GM10248 (cell line): ENCODE measurements around the gene DAAM1.

Source experiments
- CTCF ChIA-PET: fragments of 300-600 bp; sonication (Branson Sonifier 250); formaldehyde crosslinking; extraction: SDS; loops from one replicate; lab custom pipeline; 2021; ENCODE audit warnings: antibody characterized with exemption; lab: Yijun Ruan, JAX
- POLR2A ChIA-PET: fragments of 350-650 bp; sonication (Branson Sonifier 250); formaldehyde crosslinking; extraction: SDS; loops from one replicate; lab custom pipeline; 2020; ENCODE audit warnings: antibody characterized with exemption; lab: Yijun Ruan, JAX
- DNase-seq: peaks from one replicate; pipeline ENCODE4 v3.0.0; 2012; ENCODE audit errors: extremely low spot score
- CTCF ChIP-seq: IDR thresholded peaks from 2 replicates; pipeline ENCODE4 v1.5.1; 2012; ENCODE audit warnings: mild to moderate bottlenecking, low read depth; ENCODE audit errors: extremely low read depth, missing control alignments, control extremely low read depth

DAAM1 gene

GRCh38 chr14:59229653-59230406 lies 41.4 kb downstream of the DAAM1 start:
- TF ChIP-seq CTCF = no peak
- POLR2A ChIA-PET = no interaction called here
- DNase-seq = no peak
- CTCF ChIA-PET = no interaction called here

- TF ChIP-seq CTCF = no peak
- ChIA-PET CTCF (no interaction called here), POLR2A (no interaction called here)
- no peak for DNase-seq
These were observed 47.7 kb downstream of the DAAM1 start for GRCh38 chr14:59236195-59236594.

DNA sequence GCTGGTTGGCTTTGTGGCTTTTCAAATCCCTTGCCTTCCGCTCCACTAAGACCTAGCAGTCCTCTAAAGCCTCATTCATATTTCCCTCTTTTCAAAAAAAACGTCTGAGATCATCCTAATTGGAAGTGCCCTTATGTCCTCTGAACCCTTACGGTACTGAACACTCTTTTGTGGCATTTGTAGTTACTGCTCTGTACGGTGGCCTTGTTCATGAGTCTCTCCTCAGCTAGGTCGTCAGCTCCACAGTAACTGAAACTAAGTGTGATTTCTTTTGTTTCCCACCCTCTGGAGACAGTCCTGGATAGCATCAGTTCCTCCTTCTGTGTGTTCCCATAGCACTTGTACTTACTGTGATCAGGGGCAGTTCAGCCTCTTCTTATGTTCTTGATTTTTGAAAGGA lies 49.7 kb downstream of the DAAM1 start:
- DNase-seq = no peak
- POLR2A ChIA-PET = no interaction called here
- TF ChIP-seq CTCF = no peak
- CTCF ChIA-PET = no interaction called here

DNA sequence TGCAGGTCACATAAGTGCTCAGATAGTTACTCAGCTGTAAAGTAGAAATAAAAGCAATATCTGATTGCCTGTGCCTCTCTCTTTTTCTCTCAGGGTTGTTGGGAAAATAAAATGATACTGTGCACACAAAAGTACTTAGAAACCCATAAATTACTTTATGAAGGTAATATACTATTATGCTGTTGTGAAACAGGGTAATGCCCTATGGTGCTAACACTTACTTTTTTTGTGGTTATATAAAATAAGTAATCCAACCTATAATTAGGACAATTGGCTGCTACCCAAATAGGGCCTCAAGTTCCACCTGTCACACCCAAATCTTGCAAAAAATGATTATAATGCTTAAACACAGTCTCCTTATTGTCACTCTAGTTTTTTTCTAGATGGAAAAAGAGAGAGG lies 50.6 kb downstream of the DAAM1 start:
- TF ChIP-seq CTCF = no peak
- ChIA-PET CTCF (interaction anchor here (1.3 to 1.9 kb wide), 2 partner anchors 7 to 9 kb away, joined by 3 to 5 read pairs; no protein-coding TSS in a partner anchor), POLR2A (no interaction called here)
- no peak for DNase-seq

- CTCF ChIA-PET = interaction anchor here (1.1 to 1.9 kb wide), 3 partner anchors 8 to 37 kb away, joined by 3 to 5 read pairs (median 3); no protein-coding TSS in a partner anchor
- TF ChIP-seq CTCF = no peak
- DNase-seq = peak; percentile 36
- POLR2A ChIA-PET = no interaction called here
These were observed 51.9 kb downstream of the DAAM1 start for GRCh38 chr14:59240356-59240755.

GRCh38 chr14:59241121-59241520 lies 52.7 kb downstream of the DAAM1 start:
- DNase-seq = no peak
- POLR2A ChIA-PET = no interaction called here
- CTCF ChIA-PET = interaction anchor here (1.1 kb wide), 1 partner anchor 38 kb away, joined by 3 read pairs; no protein-coding TSS in a partner anchor
- no peak for TF ChIP-seq CTCF
